NT2/D1 (cell line): Measurements from ENCODE around the gene GLP2R.

Experiments
- SUZ12 ChIP-seq: IDR thresholded peaks from 2 replicates; pipeline ENCODE4 v1.6.1; 2011; ENCODE audit not compliant: insufficient read length, insufficient read depth; ENCODE audit errors: extremely low read depth
- ZNF274 ChIP-seq: IDR thresholded peaks from 2 replicates; pipeline ENCODE4 v1.6.1; 2011; ENCODE audit warnings: mild to moderate bottlenecking, low read depth, low read length

DNA sequence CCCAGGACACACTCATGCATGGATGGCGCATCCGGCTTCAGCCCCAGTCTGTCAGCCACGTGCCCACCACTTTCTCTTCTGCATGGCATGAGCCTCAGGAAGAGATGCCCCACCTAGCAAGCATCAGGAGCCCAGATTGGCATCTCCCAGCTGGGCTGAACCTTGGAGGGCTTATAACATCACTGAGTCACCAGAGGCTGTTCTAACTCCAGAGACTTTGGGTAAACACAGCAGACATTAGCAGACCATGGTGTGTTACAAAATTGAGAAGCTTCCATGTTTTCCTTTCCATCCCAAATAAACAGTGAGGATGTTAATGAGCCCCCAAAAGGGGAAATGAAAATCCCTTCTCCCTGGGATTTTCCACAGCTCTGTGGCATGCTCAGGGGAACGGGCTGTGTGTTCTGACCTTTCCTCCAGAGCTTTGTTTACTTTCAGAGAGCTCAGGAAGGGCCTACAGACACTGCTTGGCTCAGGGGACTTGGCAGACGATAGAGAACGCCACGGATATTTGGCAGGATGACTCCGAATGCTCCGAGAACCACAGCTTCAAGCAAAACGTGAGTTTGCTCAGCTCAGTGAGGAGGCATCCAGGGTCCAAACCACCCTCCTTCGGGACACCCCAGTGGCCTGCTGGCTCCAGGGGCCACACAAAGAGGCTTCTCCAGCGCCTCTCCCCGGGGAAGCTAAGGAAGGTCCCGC, 16.5 kb downstream of the GLP2R start:
- no peak for TF ChIP-seq SUZ12
- no peak for TF ChIP-seq ZNF274
